EH (cell line): ENCODE data around the gene ZNF536.
"Not testable (repeated sequence)": the region's sequence is repeated elsewhere in the genome, so short reads cannot be mapped to it uniquely, and the experiment has no call there.

ENCODE experiments used
- DNase-seq: peaks from one replicate; pipeline ENCODE4 v3.0.0-alpha.2; 2015; ENCODE audit warnings: low read depth

Gene ZNF536

DNA sequence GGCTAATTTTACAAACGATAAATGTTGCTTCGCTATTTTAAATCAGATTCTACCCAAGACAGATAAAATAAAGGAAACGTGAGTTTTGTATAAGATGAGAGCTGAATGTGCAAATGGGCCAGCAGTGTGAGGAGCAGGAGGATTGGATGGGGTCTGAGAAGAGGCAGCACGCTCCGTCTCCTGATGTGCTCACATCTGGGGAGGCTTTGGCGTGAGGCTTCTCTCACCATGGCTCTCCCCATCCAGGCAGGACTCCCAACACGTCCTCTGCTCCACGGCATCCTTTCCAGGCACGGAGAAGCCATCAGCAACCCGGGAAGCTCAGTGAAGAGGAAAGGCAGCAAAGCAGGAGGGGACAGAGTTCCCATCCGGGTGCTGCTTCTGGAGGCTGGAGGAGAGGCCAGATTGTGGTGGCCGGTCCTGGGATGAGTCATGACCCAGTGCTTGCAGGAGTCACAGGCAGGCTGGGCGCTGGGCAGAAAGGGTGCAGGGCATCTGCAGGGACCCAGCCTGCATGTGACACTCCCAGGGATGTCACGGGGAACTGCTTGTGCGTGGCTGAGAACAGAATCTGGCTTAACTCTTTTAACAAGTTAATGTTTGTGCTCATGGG is 47.5 kb downstream of the ZNF536 start:
- no peak for DNase-seq

DNA sequence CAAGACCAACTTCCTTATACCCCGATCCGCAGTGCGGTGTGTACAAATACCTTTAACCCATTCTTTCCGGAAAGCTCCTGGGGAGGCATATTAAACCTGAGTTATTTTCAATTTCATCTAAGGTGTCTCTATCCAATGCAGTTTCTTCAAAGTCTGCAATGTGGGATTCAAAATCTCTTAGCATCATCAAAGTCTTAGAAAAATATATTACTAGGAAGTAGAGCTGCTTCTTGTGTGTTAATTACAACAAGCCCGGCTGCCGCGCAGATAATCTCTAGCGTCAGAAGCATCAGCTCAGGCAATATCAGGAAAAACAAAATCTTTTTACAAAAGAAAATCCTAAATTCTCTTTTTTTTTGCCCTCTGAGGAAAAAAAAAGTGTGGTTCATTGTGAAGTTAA is 48.1 kb downstream of the ZNF536 start:
- DNase-seq, result no peak

DNA sequence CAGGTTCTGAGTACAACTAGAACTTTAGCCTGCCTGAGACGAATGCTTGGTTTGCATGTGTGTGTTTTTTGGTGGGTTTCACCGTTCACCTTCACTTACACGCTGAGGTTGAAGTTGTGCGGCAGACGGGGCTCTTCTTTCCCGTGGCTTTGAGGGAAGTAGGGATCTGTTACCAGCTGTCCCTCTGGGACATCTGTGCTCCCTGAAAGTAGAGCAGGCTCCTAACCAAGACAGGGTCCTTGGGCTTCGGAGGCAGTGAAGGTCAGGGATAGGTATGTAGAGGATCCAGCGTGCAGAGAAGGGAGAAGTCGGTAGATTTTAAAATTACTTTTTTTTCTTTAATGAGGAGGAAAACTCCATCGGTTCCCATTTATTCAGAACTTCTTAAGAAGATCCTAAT is 48.7 kb downstream of the ZNF536 start:
- DNase-seq, result no peak

DNA sequence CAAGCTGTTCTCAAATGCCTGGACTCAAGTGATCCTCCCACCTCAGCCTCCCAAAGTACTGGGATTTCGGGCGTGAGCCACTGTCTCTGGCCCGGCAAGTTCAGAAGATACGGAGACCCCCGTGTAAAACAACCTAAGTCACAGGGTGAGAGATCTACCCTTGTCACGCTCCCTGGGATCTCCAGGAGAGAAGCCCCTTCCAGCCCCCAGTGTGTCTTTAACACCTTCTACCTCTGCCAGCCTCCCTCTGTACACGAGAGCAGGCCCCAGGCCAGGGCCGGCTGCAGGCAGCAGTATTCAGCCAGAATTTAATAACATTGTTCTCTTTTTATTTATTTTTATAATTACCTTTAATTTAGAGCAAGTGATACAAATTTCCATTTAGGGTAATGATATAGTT is 49.4 kb downstream of the ZNF536 start:
- DNase-seq, result no peak

DNA sequence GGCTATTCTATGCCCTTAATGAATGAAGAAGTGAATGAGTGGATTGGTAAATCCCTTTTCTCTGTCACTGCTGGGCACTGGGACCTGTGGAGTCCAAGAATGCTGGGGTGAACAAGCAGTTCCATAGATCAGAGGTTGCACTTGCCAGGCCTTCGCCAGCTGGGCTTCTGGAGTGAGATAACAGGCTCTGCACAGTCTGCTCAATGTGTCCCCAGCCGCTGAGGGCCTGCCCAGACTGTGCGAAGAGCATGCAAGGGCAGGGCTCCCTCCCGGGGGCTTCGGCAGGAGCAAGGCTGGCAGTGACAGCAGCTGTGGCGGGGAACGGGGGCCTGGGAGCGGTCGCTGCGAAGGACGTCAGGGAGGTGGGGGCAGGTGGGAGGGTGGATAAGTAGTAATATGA is 51.3 kb downstream of the ZNF536 start:
- DNase-seq, result no peak

DNA sequence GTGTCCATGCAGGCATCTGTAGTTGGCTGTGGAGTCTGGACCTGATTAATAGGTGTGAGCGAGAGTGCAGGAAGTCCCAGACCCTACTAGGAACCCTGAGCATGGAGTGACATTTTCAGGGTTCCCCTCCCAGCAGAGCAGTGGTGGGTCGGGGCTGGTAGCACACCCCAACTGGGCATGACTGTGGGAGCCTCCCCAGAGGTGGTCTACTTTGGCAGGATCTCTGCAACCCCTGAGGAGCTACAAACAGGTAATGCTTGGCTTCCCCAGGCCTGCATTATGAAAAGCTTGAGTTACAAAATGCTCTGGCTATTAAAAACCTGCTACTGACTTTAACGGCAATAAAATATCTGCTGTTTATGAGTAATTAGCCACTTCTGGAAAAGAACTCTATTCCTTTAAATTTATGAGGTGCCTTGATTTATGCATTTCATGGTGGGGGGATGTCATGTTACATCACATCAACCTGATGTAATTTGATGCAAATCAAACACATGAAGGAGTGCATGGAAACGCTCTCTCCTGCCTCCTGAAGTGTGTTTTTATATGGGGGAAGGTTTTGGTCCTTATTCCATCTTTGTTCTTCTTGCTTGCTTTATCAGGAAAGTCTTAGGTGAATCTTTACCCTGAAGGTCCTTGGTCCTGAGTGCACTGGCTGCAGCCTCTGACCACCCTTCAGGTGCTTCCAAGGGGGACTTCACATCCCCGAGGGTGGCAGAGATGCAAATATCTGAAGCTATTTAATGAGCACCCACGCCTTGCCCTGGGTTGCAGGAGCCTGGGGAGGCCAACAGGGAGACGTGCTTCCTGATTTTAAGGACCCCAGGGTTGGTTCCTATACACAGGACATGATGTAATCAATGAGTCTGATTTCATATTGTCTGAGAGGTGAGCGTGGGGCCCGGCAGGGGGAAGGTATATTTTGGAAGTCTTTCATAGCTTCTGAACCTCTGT is 54.0 kb downstream of the ZNF536 start:
- no peak for DNase-seq

DNA sequence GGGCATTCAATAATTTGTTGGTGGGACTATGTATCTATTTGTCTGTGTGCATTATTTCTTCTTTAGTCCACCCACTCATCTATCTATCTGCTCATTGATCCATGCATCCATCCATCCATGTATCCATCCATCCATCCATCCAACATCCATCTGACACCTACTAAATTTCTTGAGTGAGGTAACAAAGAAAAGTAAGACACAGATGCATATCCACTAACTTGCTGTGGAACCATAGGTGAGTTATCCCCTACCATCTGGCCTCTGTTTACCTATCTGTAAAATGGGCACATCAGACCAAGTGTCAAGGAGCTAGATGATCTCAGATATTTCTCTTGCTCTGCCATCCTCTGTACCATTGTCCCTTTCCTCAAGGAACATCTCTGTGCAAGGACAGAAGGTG is 54.7 kb downstream of the ZNF536 start:
- DNase-seq, result no peak

DNA sequence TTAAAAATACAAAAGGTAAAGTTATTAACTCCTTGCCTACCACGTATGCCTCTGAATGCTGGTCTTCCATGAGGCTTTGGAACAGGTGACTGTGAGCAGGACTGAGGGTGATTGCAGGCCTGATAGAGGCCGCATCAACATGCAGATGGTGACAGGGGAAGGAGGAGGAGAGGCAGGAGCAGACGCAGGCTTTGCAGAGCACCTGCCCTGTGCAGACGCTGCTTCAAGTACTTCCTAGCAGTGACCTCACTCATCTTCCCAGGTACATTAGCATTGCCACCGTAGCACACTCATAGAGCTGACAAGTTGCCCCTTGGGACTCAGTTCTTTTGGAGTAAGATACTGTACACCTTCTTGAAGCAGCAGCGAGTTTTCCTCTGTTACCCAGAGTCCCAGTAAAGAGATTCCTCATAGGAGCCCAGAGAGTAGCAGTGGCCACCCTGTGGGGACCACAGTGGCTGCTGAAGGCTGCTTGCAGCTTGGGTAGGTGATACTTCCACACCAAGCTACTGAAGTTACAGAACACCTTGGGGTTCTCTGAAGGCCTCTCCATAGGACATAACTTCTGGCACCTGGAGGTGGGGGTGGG is 56.0 kb downstream of the ZNF536 start:
- no peak for DNase-seq

DNA sequence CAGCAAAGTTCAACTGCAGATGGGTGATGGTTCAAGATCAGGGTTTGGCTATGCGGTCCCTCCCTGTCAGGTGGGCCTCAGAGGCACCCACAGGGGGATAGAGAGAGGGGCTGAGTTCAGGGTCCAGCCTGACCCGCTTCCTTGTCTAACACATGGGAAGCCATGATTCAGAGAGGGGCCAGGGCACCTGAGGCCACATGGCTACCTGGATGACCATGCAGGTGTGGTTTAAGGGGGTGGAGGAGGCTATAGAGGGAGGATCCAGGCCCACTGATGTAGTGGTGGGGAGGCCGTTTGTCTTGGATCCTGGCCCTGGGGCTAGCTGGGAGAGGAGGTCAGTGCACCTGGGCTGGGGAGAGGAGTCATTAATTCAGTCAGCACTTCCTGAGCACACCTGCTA is 56.7 kb downstream of the ZNF536 start:
- DNase-seq, result no peak

DNA sequence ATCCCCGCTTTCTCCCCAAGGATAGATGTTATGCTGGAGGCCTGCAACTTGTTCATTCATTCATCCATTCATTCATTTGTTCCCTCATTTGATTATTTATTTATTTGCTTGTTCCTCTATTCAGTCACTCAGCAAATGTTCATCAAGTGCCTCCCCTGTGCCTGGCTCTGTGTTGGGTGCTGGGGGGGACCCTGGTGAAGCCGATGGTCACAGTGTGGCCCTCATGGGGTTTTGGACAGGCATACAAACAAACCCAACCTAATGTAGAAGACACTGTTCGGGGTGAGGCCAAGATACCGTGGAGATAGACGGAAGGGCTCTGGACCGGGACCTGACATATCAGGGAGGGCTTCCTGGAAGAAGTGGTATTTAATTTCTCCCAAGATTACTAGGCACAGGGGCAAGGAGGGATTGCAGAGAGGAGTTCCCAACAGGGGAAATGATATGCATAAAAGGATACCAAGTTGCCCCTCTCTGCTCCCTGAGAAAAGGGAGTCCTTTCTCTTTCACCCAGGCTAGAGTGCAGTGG is 58.1 kb downstream of the ZNF536 start:
- no peak for DNase-seq

DNA sequence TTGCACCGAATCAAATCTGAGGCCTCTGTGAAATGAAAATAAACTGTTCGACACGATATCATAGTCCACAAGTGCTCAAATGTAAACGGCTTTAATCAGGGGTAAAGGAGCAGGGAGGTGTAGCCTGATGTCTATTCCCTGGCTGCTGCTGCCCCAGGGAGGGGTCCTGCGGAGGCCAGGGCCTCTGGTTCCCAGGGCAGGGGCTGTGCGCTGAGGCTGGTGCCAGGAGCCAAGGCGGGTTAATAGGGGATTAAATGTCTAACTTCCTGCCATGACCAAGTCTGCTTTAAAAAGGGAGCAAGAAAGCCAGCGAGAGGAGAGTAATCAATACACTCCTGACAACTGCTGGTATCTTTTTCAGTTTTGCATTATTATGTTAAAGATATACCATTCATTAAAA is 59.4 kb downstream of the ZNF536 start:
- DNase-seq, result no peak

DNA sequence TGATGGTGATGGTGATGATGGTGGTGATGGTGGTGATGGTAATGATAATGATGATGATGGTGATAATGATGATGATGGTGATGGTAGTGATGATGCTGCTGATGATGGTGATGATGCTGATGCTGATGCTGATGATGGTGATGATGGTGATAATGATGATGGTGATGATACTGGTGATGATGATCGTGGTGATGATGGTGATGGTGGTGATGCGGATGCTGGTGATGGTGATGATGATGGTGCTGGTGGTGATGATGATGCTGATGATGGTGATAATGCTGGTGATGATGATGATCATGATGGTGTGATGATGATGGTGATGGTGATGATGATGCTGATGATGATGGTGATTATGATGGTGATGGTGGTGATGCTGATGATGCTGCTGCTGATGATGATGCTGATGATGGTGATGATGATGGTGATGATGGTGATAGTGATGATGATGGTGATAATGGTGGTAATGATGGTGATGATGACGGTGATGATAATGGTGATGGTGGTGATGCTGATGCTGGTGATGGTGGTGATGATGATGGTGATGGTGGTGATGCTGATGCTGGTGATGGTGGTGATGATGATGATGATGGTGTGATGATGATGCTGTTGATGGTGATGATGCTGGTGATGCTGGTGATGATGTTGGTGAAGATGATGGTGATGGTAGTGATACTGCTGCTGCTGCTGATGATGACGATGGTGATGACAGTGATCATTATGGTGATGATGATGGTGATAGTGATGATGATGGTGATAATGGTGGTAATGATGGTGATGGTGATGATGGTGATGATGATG is 62.8 kb downstream of the ZNF536 start:
- no peak for DNase-seq

DNA sequence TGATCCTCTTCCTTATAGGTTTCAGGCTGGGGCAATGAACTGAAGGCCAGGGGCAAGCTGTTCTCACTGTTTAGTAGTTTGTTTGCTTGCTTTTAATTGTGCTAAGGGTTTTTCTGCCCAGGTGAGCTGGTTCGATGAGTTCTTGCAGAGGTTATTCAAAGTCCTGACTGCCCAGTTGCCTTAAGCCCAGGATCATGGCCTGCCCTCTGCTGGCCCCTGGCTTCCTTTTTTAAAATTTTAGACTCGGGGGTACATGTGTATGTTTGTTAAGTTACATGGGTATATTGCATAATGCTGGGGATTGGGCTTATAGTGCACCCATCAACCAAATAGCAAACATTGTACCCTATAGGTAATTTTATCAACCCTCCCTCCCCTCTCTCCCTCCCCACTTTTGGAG is 65.7 kb downstream of the ZNF536 start:
- DNase-seq, result no peak

DNA sequence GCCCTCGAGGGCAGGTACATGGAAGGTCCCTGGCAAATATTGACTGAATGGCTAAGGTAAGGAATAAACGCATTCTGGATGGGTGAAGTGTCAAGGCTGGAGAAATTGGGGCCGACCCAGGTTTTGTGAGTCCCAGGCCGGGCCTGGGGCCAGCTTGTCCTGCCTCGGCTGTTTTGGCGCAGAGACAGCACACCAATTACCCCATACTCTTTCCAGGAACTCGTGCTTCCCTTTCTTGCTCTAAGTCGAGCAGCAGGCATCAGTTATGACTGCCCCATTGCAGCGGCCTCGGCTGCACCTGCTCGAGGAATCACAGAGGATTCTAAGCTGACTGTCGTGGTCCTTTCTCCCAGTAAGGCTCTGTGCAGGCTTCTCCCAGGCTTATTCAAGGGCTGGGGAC is 67.1 kb downstream of the ZNF536 start:
- DNase-seq, result no peak

DNA sequence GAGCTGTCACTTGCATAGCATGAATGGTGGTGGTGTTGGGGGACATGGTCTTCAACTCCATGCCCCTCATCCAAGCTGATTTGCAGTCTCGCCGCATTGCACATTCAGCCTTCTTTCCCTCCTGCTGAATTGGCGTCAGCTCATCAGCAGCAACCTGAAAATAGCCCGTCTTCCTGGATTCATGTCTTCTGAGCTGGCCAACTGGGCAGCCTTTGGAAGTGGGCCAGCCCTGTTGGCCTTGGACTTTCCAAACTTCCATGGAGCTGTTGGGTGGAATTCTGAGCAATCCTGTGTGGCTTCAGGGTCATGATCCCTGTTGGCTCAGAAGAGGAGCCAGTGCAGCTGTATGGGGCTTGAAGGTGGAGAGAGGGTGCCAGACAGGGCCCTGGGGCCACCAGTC is 68.8 kb downstream of the ZNF536 start:
- no peak for DNase-seq

DNA sequence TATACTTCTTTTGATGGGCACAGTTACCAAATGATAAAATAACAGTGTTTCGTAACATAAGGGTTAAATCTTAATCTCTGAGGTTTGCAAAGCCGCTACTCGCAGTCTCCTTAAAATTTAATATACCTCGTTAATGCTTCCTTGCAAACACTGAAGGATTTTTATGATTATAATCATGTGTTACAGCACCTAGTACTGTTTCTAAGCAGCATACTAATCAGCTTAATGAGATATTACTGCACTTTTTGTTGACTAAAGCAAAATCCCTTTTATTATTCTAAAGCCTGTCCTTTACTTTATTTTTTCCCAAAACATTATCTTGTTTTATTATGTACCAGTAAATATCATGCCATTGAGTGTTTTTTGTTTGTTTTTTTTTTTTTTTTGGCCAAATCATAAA is 70.5 kb downstream of the ZNF536 start:
- DNase-seq, result no peak

DNA sequence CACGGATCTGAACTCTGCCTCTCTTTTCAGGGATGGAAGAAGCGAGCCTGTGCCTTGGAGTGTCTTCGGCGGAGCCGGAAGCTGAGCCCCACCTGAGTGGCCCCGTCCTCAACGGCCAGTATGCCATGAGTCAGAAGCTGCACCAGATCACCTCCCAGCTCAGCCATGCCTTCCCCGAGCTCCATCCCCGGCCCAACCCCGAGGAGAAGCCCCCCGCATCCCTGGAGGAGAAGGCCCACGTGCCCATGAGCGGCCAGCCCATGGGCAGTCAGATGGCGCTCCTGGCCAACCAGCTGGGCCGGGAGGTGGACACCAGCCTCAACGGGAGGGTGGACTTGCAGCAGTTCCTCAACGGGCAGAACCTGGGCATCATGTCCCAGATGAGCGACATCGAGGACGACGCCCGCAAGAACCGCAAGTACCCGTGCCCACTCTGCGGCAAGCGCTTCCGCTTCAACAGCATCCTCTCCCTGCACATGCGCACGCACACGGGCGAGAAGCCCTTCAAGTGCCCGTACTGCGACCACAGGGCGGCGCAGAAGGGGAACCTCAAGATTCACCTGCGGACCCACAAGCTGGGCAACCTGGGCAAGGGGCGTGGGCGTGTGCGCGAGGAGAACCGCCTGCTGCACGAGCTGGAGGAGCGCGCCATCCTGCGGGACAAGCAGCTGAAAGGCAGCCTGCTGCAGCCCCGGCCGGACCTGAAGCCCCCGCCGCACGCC is 71.5 kb downstream of the ZNF536 start:
- no peak for DNase-seq

DNA sequence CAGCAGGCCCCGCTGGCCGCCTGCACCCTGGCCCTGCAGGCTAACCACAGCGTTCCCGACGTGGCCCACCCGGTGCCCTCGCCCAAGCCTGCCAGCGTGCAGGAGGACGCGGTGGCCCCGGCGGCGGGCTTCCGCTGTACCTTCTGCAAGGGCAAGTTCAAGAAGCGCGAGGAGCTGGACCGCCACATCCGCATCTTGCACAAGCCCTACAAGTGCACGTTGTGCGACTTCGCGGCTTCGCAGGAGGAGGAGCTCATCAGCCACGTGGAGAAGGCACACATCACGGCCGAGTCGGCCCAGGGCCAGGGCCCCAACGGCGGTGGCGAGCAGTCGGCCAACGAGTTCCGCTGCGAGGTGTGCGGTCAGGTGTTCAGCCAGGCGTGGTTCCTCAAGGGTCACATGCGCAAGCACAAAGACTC is 72.1 kb downstream of the ZNF536 start:
- no peak for DNase-seq

DNA sequence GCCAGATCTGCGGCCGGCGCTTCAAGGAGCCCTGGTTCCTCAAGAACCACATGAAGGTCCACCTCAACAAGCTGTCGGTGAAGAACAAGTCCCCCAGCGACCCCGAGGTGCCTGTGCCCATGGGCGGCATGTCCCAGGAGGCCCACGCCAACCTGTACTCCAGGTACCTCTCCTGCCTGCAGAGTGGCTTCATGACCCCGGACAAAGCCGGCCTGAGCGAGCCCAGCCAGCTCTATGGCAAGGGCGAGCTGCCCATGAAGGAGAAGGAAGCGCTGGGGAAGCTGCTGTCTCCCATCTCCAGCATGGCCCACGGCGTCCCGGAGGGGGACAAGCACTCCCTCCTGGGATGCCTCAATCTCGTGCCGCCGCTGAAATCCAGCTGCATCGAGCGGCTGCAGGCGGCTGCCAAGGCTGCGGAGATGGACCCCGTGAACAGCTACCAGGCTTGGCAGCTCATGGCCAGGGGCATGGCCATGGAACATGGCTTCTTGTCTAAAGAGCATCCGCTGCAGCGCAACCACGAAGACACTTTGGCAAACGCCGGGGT is 72.6 kb downstream of the ZNF536 start:
- no peak for DNase-seq

DNA sequence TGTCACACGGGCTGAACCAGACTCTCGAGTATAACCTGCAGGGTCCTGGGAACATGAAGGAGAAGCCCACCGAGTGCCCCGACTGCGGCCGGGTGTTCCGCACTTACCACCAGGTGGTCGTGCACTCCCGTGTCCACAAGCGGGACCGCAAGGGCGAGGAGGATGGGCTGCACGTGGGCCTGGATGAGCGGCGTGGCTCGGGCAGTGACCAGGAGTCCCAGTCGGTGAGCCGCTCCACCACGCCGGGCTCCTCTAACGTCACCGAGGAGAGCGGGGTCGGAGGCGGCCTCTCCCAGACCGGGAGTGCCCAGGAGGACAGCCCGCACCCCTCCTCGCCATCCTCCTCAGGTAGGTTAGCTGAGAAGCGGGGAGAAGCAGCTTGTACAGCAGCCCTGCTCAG is 73.2 kb downstream of the ZNF536 start:
- no peak for DNase-seq

DNA sequence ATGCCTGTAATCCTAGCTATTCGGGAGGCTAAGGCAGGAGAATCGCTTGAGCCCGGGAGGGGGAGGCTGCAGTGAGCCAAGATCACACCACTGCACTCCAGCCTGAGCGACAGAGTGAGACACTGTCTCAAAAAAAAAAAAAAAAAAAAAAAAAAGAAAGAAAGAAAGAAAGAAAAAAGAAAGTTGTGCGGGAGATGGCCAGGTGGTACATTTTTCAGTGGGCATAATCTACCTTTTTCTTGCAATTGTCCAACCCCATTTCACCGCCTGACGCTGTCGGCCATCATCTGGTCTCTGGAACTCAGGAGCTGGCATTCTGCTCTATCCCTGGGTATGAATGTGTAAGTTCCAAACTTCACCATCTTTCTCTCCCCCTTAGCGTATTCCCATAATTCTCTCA is 73.9 kb downstream of the ZNF536 start:
- DNase-seq, result not testable (repeated sequence)
